BLaER1 treated with 17β-estradiol and CSF1 and Interleukin-3, amounts not matched to agents 10 nM and 100 nM (cell line): ENCODE data around the gene KLF8.

ENCODE experiments used
- H3K27ac ChIP-seq, 11 experiments: shearing (Covaris generic); formaldehyde crosslinking; 2 replicates each; pipeline ENCODE4 v1.8.1; 2022
- H3K27me3 ChIP-seq, 11 experiments: shearing (Covaris generic); formaldehyde crosslinking; 2 replicates each; pipeline ENCODE4 v1.8.1; 2022
- H3K36me3 ChIP-seq, 11 experiments: shearing (Covaris generic); formaldehyde crosslinking; 2 replicates each; pipeline ENCODE4 v1.8.1; 2022
- H3K4me1 ChIP-seq, 10 experiments: shearing (Covaris generic); formaldehyde crosslinking; 2 replicates each; pipeline ENCODE4 v1.8.1; 2022
- H3K4me2 ChIP-seq, 11 experiments: shearing (Covaris generic); formaldehyde crosslinking; 2 replicates each; pipeline ENCODE4 v1.8.1; 2022
- H3K4me3 ChIP-seq, 10 experiments: shearing (Covaris generic); formaldehyde crosslinking; 2 replicates each; pipeline ENCODE4 v1.8.1; 2022
- H3K9ac ChIP-seq, 11 experiments: shearing (Covaris generic); formaldehyde crosslinking; 2 replicates each; pipeline ENCODE4 v1.8.1; 2022
- H3K9me3 ChIP-seq, 11 experiments: shearing (Covaris generic); formaldehyde crosslinking; replicated peaks in 1 of 11; 2 replicates each; pipeline ENCODE4 v1.8.1; 2022
- H4K20me1 ChIP-seq, 11 experiments: shearing (Covaris generic); formaldehyde crosslinking; 2 replicates each; pipeline ENCODE4 v1.8.1; 2022
- Cebpa-rat ChIP-seq, 11 experiments: shearing (Covaris generic); IDR thresholded peaks; 2 replicates each; pipeline ENCODE4 v1.8.1; 2022

The KLF8 gene

DNA sequence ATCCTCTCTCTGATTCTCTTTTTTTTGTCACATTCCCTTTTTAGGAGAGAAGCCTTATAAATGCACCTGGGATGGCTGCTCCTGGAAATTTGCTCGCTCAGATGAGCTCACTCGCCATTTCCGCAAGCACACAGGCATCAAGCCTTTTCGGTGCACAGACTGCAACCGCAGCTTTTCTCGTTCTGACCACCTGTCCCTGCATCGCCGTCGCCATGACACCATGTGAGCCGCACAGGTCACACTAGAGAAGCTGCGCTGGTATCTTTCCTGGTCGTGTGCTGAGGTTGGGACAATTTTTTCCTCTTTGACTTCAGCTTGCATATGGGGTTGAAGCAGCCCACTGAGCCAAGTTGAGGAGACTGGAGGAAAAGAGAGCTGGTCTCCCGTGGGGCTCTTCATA lies 52.1 kb downstream of the KLF8 start:
- H3K27me3 ChIP-seq = peaks cover 86 to 100% (median 99%) of the 10 kb centered on the region in 11 experiments
- TF ChIP-seq Cebpa-rat (IDR thresholded peaks at IDR 0.05) = no peak
- H3K4me2 ChIP-seq = no peak overlapping the region
- H3K4me1 ChIP-seq = no peaks in the 10 kb centered on the region
- H3K36me3 ChIP-seq = no peaks in the 10 kb centered on the region
- no peaks in the 10 kb centered on the region; a peak in 2 of 22 replicates for H4K20me1 ChIP-seq
- no peak overlapping the region for H3K4me3 ChIP-seq
- peaks cover 0 to 2% (median 0%) of the 10 kb centered on the region in 11 experiments; a peak in 2 of 22 replicates for H3K9me3 ChIP-seq
- no peak overlapping the region for H3K27ac ChIP-seq
- no peak overlapping the region for H3K9ac ChIP-seq

DNA sequence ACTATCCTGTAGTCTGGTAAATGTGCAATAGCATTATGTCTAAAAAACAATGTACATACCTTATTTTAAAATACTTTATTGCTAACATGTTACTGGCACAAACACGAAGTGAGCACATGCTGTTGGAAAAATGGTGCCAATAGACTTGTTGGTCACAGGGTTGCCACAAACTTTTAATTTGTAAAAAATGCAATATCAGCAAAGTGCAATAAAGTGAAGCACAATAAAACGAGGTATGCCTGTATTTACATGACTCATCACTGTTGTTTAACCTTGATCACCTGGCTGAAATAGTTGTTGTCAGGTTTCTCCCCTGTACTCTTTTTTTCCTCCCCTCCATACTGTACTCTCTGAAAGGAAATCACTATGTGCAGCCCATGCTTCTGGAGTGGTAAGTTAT lies 56.5 kb downstream of the KLF8 start:
- no peaks in the 10 kb centered on the region for H3K4me1 ChIP-seq
- H3K4me2 ChIP-seq = no peak overlapping the region
- peaks cover 84 to 96% (median 93%) of the 10 kb centered on the region in 11 experiments for H3K27me3 ChIP-seq
- H3K9ac ChIP-seq = no peak overlapping the region
- no peak overlapping the region for H3K27ac ChIP-seq
- no peaks in the 10 kb centered on the region for H3K36me3 ChIP-seq
- H3K9me3 ChIP-seq = peaks cover 0 to 16% (median 6%) of the 10 kb centered on the region in 11 experiments; a peak in 8 of 22 replicates
- no peak for TF ChIP-seq Cebpa-rat (IDR thresholded peaks at IDR 0.05)
- H3K4me3 ChIP-seq = no peak overlapping the region
- no peaks in the 10 kb centered on the region; a peak in 1 of 22 replicates for H4K20me1 ChIP-seq

DNA sequence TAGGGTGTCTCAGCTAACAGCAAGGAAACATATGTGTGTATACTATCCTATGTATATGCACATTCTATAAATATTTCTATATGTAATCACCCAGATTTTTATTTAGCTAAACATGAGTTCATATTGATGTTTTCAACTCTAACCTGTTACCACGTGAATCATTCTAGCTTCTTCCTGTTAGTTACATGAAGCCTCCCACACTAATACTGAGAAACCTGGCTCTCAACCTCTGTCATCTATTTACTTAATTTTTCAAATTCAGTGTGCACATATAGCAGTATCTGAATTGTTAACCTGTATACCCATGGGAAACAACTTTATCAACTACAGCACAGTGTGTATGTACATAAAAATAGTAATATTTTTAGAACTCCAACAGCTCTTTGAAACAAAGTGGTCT lies 57.3 kb downstream of the KLF8 start:
- no peak overlapping the region for H3K9ac ChIP-seq
- H3K27me3 ChIP-seq = peaks cover 76 to 91% (median 88%) of the 10 kb centered on the region in 11 experiments
- H3K4me1 ChIP-seq = no peaks in the 10 kb centered on the region
- H3K36me3 ChIP-seq = no peaks in the 10 kb centered on the region
- no peak overlapping the region for H3K27ac ChIP-seq
- no peak overlapping the region for H3K4me3 ChIP-seq
- H4K20me1 ChIP-seq = no peaks in the 10 kb centered on the region; a peak in 1 of 22 replicates
- no peak for TF ChIP-seq Cebpa-rat (IDR thresholded peaks at IDR 0.05)
- peaks cover 0 to 16% (median 6%) of the 10 kb centered on the region in 11 experiments; a peak in 8 of 22 replicates for H3K9me3 ChIP-seq
- no peak overlapping the region for H3K4me2 ChIP-seq

- no peak overlapping the region for H3K27ac ChIP-seq
- no peak overlapping the region for H3K4me2 ChIP-seq
- H3K9me3 ChIP-seq = peaks cover 0 to 28% (median 9%) of the 10 kb centered on the region in 11 experiments; a peak in 14 of 22 replicates
- TF ChIP-seq Cebpa-rat (IDR thresholded peaks at IDR 0.05) = no peak
- no peaks in the 10 kb centered on the region; a peak in 1 of 22 replicates for H4K20me1 ChIP-seq
- H3K9ac ChIP-seq = no peak overlapping the region
- peaks cover 23 to 74% (median 62%) of the 10 kb centered on the region in 11 experiments for H3K27me3 ChIP-seq
- no peak overlapping the region for H3K4me3 ChIP-seq
- H3K4me1 ChIP-seq = no peaks in the 10 kb centered on the region
- H3K36me3 ChIP-seq = no peaks in the 10 kb centered on the region
These were observed 76.6 kb downstream of the KLF8 start for GRCh38 chrX:56308726-56309125.

- Histone ChIP-seq H3K4me2 (no peak overlapping the region), H3K4me1 (no peaks in the 10 kb centered on the region), H3K9ac (no peak overlapping the region), H3K36me3 (no peaks in the 10 kb centered on the region), H3K9me3 (peaks cover 0 to 28% (median 9%) of the 10 kb centered on the region in 11 experiments; a peak in 13 of 22 replicates), H3K27me3 (peaks cover 30 to 76% (median 64%) of the 10 kb centered on the region in 11 experiments), H4K20me1 (no peaks in the 10 kb centered on the region; a peak in 2 of 22 replicates), H3K4me3 (no peak overlapping the region), H3K27ac (no peak overlapping the region)
- TF ChIP-seq Cebpa-rat (IDR thresholded peaks at IDR 0.05) = no peak
These were observed 77.7 kb downstream of the KLF8 start for GRCh38 chrX:56309881-56310280.

DNA sequence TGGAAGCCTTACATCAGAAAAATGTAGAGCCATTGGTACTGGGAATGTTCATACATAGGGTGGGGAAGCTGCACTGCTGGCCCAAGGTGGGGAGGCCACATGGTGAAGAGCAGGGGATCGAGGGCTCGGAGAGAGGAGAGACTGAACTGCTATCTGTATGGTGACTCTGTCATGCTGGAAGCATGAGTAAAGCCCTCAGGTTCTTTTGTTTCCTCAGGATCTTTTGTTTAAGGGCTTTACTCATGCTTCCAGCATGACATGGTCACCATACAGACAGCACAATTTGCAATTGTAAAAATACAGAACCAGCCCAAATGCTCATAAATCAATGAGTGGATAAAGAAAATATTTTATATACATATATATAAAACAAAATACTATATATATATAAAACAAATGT lies 78.4 kb downstream of the KLF8 start:
- no peak overlapping the region for H3K4me2 ChIP-seq
- H3K36me3 ChIP-seq = no peaks in the 10 kb centered on the region
- no peaks in the 10 kb centered on the region; a peak in 2 of 22 replicates for H4K20me1 ChIP-seq
- H3K4me1 ChIP-seq = no peaks in the 10 kb centered on the region
- H3K27me3 ChIP-seq = peaks cover 31 to 76% (median 64%) of the 10 kb centered on the region in 11 experiments
- no peak overlapping the region for H3K9ac ChIP-seq
- no peak overlapping the region for H3K4me3 ChIP-seq
- no peak overlapping the region for H3K27ac ChIP-seq
- H3K9me3 ChIP-seq = peaks cover 0 to 28% (median 9%) of the 10 kb centered on the region in 11 experiments; a peak in 13 of 22 replicates
- no peak for TF ChIP-seq Cebpa-rat (IDR thresholded peaks at IDR 0.05)

DNA sequence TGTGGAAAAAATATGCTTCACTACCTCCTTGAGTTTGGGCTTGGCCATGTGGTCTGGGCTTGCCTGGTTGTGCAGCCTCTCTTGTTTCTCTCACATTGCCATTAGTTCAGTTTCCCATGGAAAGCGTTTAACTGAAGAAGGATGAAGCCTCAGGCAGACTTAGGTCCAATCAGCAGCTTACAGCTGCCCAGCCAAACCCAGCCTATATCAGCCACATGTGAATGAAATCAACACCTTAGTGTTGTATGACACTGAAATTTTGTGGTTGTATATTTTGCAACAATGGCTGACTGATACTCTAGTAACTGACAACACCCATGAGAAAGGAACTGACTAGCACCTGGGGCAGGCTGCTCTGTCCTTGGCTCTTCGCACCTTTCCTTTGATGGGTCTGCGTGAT lies 81.2 kb downstream of the KLF8 start:
- Histone ChIP-seq H4K20me1 (no peaks in the 10 kb centered on the region; a peak in 2 of 22 replicates), H3K9ac (no peak overlapping the region), H3K36me3 (no peaks in the 10 kb centered on the region), H3K4me1 (no peaks in the 10 kb centered on the region), H3K27ac (no peak overlapping the region), H3K27me3 (peaks cover 49 to 94% (median 87%) of the 10 kb centered on the region in 11 experiments), H3K9me3 (peaks cover 0 to 12% (median under 1%) of the 10 kb centered on the region in 11 experiments; a peak in 5 of 22 replicates), H3K4me3 (no peak overlapping the region), H3K4me2 (no peak overlapping the region)
- no peak for TF ChIP-seq Cebpa-rat (IDR thresholded peaks at IDR 0.05)

- H3K4me1 ChIP-seq = no peaks in the 10 kb centered on the region
- H3K27me3 ChIP-seq = peaks cover 44 to 93% (median 84%) of the 10 kb centered on the region in 11 experiments
- no peaks in the 10 kb centered on the region for H3K36me3 ChIP-seq
- peaks cover 0 to 19% (median 3%) of the 10 kb centered on the region in 11 experiments; a peak in 7 of 22 replicates for H3K9me3 ChIP-seq
- H3K4me2 ChIP-seq = no peak overlapping the region
- TF ChIP-seq Cebpa-rat (IDR thresholded peaks at IDR 0.05) = no peak
- no peak overlapping the region for H3K27ac ChIP-seq
- no peak overlapping the region for H3K9ac ChIP-seq
- H4K20me1 ChIP-seq = no peaks in the 10 kb centered on the region; a peak in 2 of 22 replicates
- no peak overlapping the region for H3K4me3 ChIP-seq
These were observed 82.2 kb downstream of the KLF8 start for GRCh38 chrX:56314334-56314733.

GRCh38 chrX:56318076-56318475 lies 85.9 kb downstream of the KLF8 start:
- Histone ChIP-seq H3K4me1 (no peaks in the 10 kb centered on the region), H3K9me3 (peaks cover 0 to 21% (median 11%) of the 10 kb centered on the region in 11 experiments; a peak in 12 of 22 replicates)

GRCh38 chrX:56319165-56319564 lies 87.0 kb downstream of the KLF8 start:
- H3K27me3 ChIP-seq = peaks cover 37 to 77% (median 70%) of the 10 kb centered on the region in 11 experiments; a peak in 21 of 22 replicates
- TF ChIP-seq Cebpa-rat (IDR thresholded peaks at IDR 0.05) = no peak
- no peaks in the 10 kb centered on the region for H3K4me1 ChIP-seq
- no peak overlapping the region for H3K9ac ChIP-seq
- no peak overlapping the region for H3K4me2 ChIP-seq
- peaks cover 0 to 21% (median 11%) of the 10 kb centered on the region in 11 experiments; a peak in 12 of 22 replicates for H3K9me3 ChIP-seq
- H4K20me1 ChIP-seq = no peaks in the 10 kb centered on the region; a peak in 1 of 22 replicates
- no peak overlapping the region for H3K4me3 ChIP-seq
- H3K27ac ChIP-seq = no peak overlapping the region
- no peaks in the 10 kb centered on the region for H3K36me3 ChIP-seq

More at GRCh38 chrX:56318076-56318475, 85.9 kb downstream of the KLF8 start:
- H3K27ac ChIP-seq = no peak overlapping the region
- TF ChIP-seq Cebpa-rat (IDR thresholded peaks at IDR 0.05) = no peak
- no peak overlapping the region for H3K4me2 ChIP-seq
- no peak overlapping the region for H3K9ac ChIP-seq
- H3K36me3 ChIP-seq = no peaks in the 10 kb centered on the region
- peaks cover 40 to 88% (median 77%) of the 10 kb centered on the region in 11 experiments; a peak in 21 of 22 replicates for H3K27me3 ChIP-seq
- H3K4me3 ChIP-seq = no peak overlapping the region
- H4K20me1 ChIP-seq = no peaks in the 10 kb centered on the region; a peak in 2 of 22 replicates
